Measurements from ENCODE around the gene KCTD11.

Gene KCTD11

GRCh38 chr17:7382901-7383300, 30.9 kb downstream of the KCTD11 start:
- no peak for TF ChIP-seq POLR2A (IDR thresholded peaks at IDR 0.05; ENCODE audit: extremely low read depth, insufficient read length)
- TF ChIP-seq MYC (IDR thresholded peaks at IDR 0.05; ENCODE audit: low read depth, low read length): no peak
- DNase-seq (ENCODE audit: low read depth): no peak
- H3K4me3 ChIP-seq (ENCODE audit: low read depth, low read length): no peak overlapping the region

GRCh38 chr17:7383371-7383741, 31.4 kb downstream of the KCTD11 start:
- no peak for DNase-seq (ENCODE audit: low read depth)
- H3K4me3 ChIP-seq (ENCODE audit: low read depth, low read length): no peak overlapping the region
- no peak for TF ChIP-seq MAX (IDR thresholded peaks at IDR 0.05; ENCODE audit: low read depth, low read length)
- TF ChIP-seq MYC (IDR thresholded peaks at IDR 0.05; ENCODE audit: low read depth, low read length): no peak
- TF ChIP-seq CTCF (IDR thresholded peaks at IDR 0.05; ENCODE audit: low read depth, low read length): no peak
- no peak for TF ChIP-seq POLR2A (IDR thresholded peaks at IDR 0.05; ENCODE audit: extremely low read depth, insufficient read length)

- no peak for TF ChIP-seq CTCF (IDR thresholded peaks at IDR 0.05; ENCODE audit: low read depth, low read length)
- TF ChIP-seq MAX (IDR thresholded peaks at IDR 0.05; ENCODE audit: low read depth, low read length): no peak
- TF ChIP-seq MYC (IDR thresholded peaks at IDR 0.05; ENCODE audit: low read depth, low read length): no peak
- no peak for TF ChIP-seq POLR2A (IDR thresholded peaks at IDR 0.05; ENCODE audit: extremely low read depth, insufficient read length)
- H3K4me3 ChIP-seq (ENCODE audit: low read depth, low read length): no peak overlapping the region
- no peak for DNase-seq (ENCODE audit: low read depth)
Observed at GRCh38 chr17:7383742-7384488, 32.0 kb downstream of the KCTD11 start.

- TF ChIP-seq MYC (IDR thresholded peaks at IDR 0.05; ENCODE audit: low read depth, low read length) (no peak), POLR2A (IDR thresholded peaks at IDR 0.05; ENCODE audit: extremely low read depth, insufficient read length) (no peak), CTCF (IDR thresholded peaks at IDR 0.05; ENCODE audit: low read depth, low read length) (no peak), MAX (IDR thresholded peaks at IDR 0.05; ENCODE audit: low read depth, low read length) (no peak)
- no peak overlapping the region for H3K4me3 ChIP-seq (ENCODE audit: low read depth, low read length)
- DNase-seq (ENCODE audit: low read depth): no peak
Observed at GRCh38 chr17:7384489-7385081, 32.6 kb downstream of the KCTD11 start.

- TF ChIP-seq MYC (IDR thresholded peaks at IDR 0.05; ENCODE audit: low read depth, low read length) (no peak), POLR2A (IDR thresholded peaks at IDR 0.05; ENCODE audit: extremely low read depth, insufficient read length) (no peak), CTCF (IDR thresholded peaks at IDR 0.05; ENCODE audit: low read depth, low read length) (no peak), MAX (IDR thresholded peaks at IDR 0.05; ENCODE audit: low read depth, low read length) (no peak)
- H3K4me3 ChIP-seq (ENCODE audit: low read depth, low read length): no peak overlapping the region
- DNase-seq (ENCODE audit: low read depth): no peak
Observed at GRCh38 chr17:7388856-7389255, 36.9 kb downstream of the KCTD11 start.
